CD8-positive, alpha-beta memory T cell (primary cell): Measurements from ENCODE around the gene VAV3. TPM values are rescaled to one million over a fixed set of nuclear protein-coding genes. Genes with fewer than 3 reads are reported as not detected.

Experiments used
- CTCF ChIA-PET: fragments of 350-600 bp; sonication (Branson Sonifier 250); formaldehyde crosslinking; loops from one replicate; lab custom pipeline; 2021; ENCODE audit warnings: antibody characterized with exemption; lab: Charles Lee
- POLR2A ChIA-PET: fragments of 350-600 bp; sonication (Branson Sonifier 250); formaldehyde crosslinking; loops from one replicate; lab custom pipeline; 2021; ENCODE audit warnings: antibody characterized with exemption; lab: Charles Lee
- DNase-seq, 5 donors: peaks; one replicate each; pipeline versions ENCODE4 v3.0.0 to v3.0.0-alpha.2; 2020 to 2022; ENCODE audit warnings: mixed read lengths in 1 of 5
- H3K27ac ChIP-seq: one replicate; pipeline ENCODE4 v1.7.0; 2013; ENCODE audit warnings: low read depth, mild to moderate bottlenecking, low read length, moderate library complexity
- H3K27me3 ChIP-seq: 2 replicates; pipeline ENCODE4 v1.7.0; 2013; ENCODE audit warnings: low read length, mild to moderate bottlenecking; ENCODE audit not compliant: insufficient read depth, poor library complexity, severe bottlenecking
- H3K36me3 ChIP-seq: 2 replicates; pipeline ENCODE4 v1.7.0; 2013; ENCODE audit warnings: mild to moderate bottlenecking, low read length, moderate library complexity; ENCODE audit not compliant: insufficient read depth
- H3K4me1 ChIP-seq: 2 replicates; pipeline ENCODE4 v1.7.0; 2013; ENCODE audit warnings: mild to moderate bottlenecking, low read length, moderate library complexity; ENCODE audit not compliant: insufficient read depth
- H3K4me3 ChIP-seq: 2 replicates; pipeline ENCODE4 v1.7.0; 2013; ENCODE audit warnings: mild to moderate bottlenecking, low read length
- H3K9me3 ChIP-seq: 2 replicates; pipeline ENCODE4 v1.7.0; 2013; ENCODE audit warnings: mild to moderate bottlenecking, low read length
- H3K27ac Mint-ChIP-seq, 8 donors: one replicate each; pipeline ENCODE4 v1.8.0; 2020 to 2021; ENCODE audit warnings: mixed read lengths in 8 of 8, mild to moderate bottlenecking in 6 of 8, inconsistent platforms in 3 of 8, moderate library complexity in 3 of 8
- H3K27me3 Mint-ChIP-seq, 2 donors: one replicate each; pipeline ENCODE4 v1.8.0; 2020 to 2021; ENCODE audit warnings: mixed read lengths in 2 of 2, mild to moderate bottlenecking in 1 of 2, moderate library complexity in 1 of 2
- H3K36me3 Mint-ChIP-seq, 3 donors: one replicate each; pipeline ENCODE4 v1.8.0; 2020 to 2021; ENCODE audit warnings: mixed read lengths in 3 of 3, inconsistent platforms in 1 of 3, mild to moderate bottlenecking in 1 of 3
- H3K4me1 Mint-ChIP-seq, 3 donors: one replicate each; pipeline ENCODE4 v1.8.0; 2020 to 2021; ENCODE audit warnings: mixed read lengths in 3 of 3, inconsistent platforms in 1 of 3, mild to moderate bottlenecking in 1 of 3
- H3K4me3 Mint-ChIP-seq, 7 donors: one replicate each; pipeline ENCODE4 v1.8.0; 2020 to 2021; ENCODE audit warnings: mixed read lengths in 7 of 7, mild to moderate bottlenecking in 6 of 7, moderate library complexity in 4 of 7, inconsistent platforms in 2 of 7
- H3K9me3 Mint-ChIP-seq, 5 donors: one replicate each; pipeline ENCODE4 v1.8.0; 2020 to 2022; ENCODE audit warnings: mixed read lengths in 5 of 5, mild to moderate bottlenecking in 3 of 5, moderate library complexity in 2 of 5, inconsistent platforms in 1 of 5
- polyA plus RNA-seq: library from polyadenylated mRNA; unstranded; fragments of 300-500 nt; fragmentation: Illumina TruSeq; gene quantifications from one replicate; pipeline ENCODE4 v1.2.3, GENCODE V29; 2021
- total RNA-seq, 2 experiments: library from RNA; stranded (reverse); gene quantifications; one replicate each; pipeline ENCODE4 v1.2.3, GENCODE V29; 2021

VAV3 gene
- total and polyA plus RNA-seq, 3 experiments from 2014 or later = 4.4 to 13.7 (median 4.7) TPM

- peaks cover 31 to 44% (median 37%) of the 10 kb centered on the region in 3 donors for H3K4me1 Mint-ChIP-seq
- no peaks in the 10 kb centered on the region for H3K27me3 ChIP-seq
- H3K36me3 ChIP-seq = no peaks in the 10 kb centered on the region
- peaks cover 0 to 2% (median 0%) of the 10 kb centered on the region in 5 donors for H3K9me3 Mint-ChIP-seq
- peak overlapping the region in 5 of 8 donors; percentile 26 to 85 (median 77) for H3K27ac Mint-ChIP-seq
- peak overlapping the region in 1 of 7 donors; percentile 15 for H3K4me3 Mint-ChIP-seq
- no peaks in the 10 kb centered on the region for H3K4me1 ChIP-seq
- ChIA-PET CTCF (no interaction called here), POLR2A (no interaction called here)
- no peak overlapping the region for H3K4me3 ChIP-seq
- H3K36me3 Mint-ChIP-seq = peaks cover 0 to 7% (median 3%) of the 10 kb centered on the region in 3 donors
- H3K27ac ChIP-seq = no peak overlapping the region
- no peaks in the 10 kb centered on the region for H3K9me3 ChIP-seq
- no peak for DNase-seq
- H3K27me3 Mint-ChIP-seq = no peaks in the 10 kb centered on the region
These were observed 52.3 kb downstream of the VAV3 start for GRCh38 chr1:107912656-107913055.

GRCh38 chr1:107900090-107900945 lies 64.7 kb downstream of the VAV3 start:
- no peak overlapping the region for H3K27ac ChIP-seq
- ChIA-PET POLR2A (no interaction called here), CTCF (interaction anchor here (0.9 kb wide), 1 partner anchor 118 kb away, joined by 3 read pairs; no protein-coding TSS in a partner anchor)
- Mint-ChIP-seq H3K4me1 (peaks cover 47 to 71% (median 54%) of the 10 kb centered on the region in 3 donors), H3K9me3 (no peaks in the 10 kb centered on the region), H3K4me3 (peak overlapping the region in 3 of 7 donors; percentile 6 to 25 (median 23)), H3K36me3 (no peaks in the 10 kb centered on the region), H3K27me3 (no peaks in the 10 kb centered on the region), H3K27ac (peak overlapping the region in 1 of 8 donors; percentile 49)
- H3K4me3 ChIP-seq = no peak overlapping the region
- H3K4me1 ChIP-seq = peaks cover 30% of the 10 kb centered on the region
- peak in 1 of 5 donors; percentile 13 for DNase-seq
- H3K9me3 ChIP-seq = no peaks in the 10 kb centered on the region
- H3K36me3 ChIP-seq = no peaks in the 10 kb centered on the region
- no peaks in the 10 kb centered on the region for H3K27me3 ChIP-seq

- peaks cover 30% of the 10 kb centered on the region for H3K4me1 ChIP-seq
- Mint-ChIP-seq H3K4me1 (peaks cover 51 to 75% (median 58%) of the 10 kb centered on the region in 3 donors), H3K27me3 (no peaks in the 10 kb centered on the region), H3K27ac (no peak overlapping the region), H3K36me3 (no peaks in the 10 kb centered on the region), H3K4me3 (peak overlapping the region in 2 of 7 donors; percentile 3 to 25), H3K9me3 (no peaks in the 10 kb centered on the region)
- ChIA-PET POLR2A (no interaction called here), CTCF (interaction anchor here (0.9 kb wide), 1 partner anchor 118 kb away, joined by 3 read pairs; no protein-coding TSS in a partner anchor)
- no peaks in the 10 kb centered on the region for H3K9me3 ChIP-seq
- H3K27ac ChIP-seq = no peak overlapping the region
- H3K4me3 ChIP-seq = no peak overlapping the region
- no peaks in the 10 kb centered on the region for H3K36me3 ChIP-seq
- no peaks in the 10 kb centered on the region for H3K27me3 ChIP-seq
- DNase-seq = no peak
These were observed 65.3 kb downstream of the VAV3 start for GRCh38 chr1:107899655-107900054.

- ChIA-PET CTCF (no interaction called here), POLR2A (no interaction called here)
- DNase-seq = peak in 1 of 5 donors; percentile 14
- Mint-ChIP-seq H3K27ac (peak overlapping the region in 6 of 8 donors; percentile 28 to 89 (median 80)), H3K4me1 (peaks cover 42 to 65% (median 53%) of the 10 kb centered on the region in 3 donors), H3K27me3 (no peaks in the 10 kb centered on the region), H3K4me3 (peak overlapping the region; percentile 20 to 65 (median 53)), H3K9me3 (peaks cover 0 to 3% (median 0%) of the 10 kb centered on the region in 5 donors), H3K36me3 (peaks cover 0 to 4% (median 3%) of the 10 kb centered on the region in 3 donors)
- Histone ChIP-seq H3K27me3 (no peaks in the 10 kb centered on the region), H3K4me3 (no peak overlapping the region), H3K36me3 (no peaks in the 10 kb centered on the region), H3K9me3 (no peaks in the 10 kb centered on the region), H3K27ac (no peak overlapping the region), H3K4me1 (peaks cover 30% of the 10 kb centered on the region)
These were observed 67.3 kb downstream of the VAV3 start for GRCh38 chr1:107897438-107898345.

GRCh38 chr1:107896936-107897335 lies 68.0 kb downstream of the VAV3 start:
- Mint-ChIP-seq H3K9me3 (peaks cover 0 to 3% (median 0%) of the 10 kb centered on the region in 5 donors), H3K4me1 (peaks cover 41 to 62% (median 53%) of the 10 kb centered on the region in 3 donors), H3K4me3 (peak overlapping the region; percentile 20 to 65 (median 53)), H3K36me3 (peaks cover 0 to 4% (median 3%) of the 10 kb centered on the region in 3 donors), H3K27ac (peak overlapping the region; percentile 35 to 89 (median 74)), H3K27me3 (no peaks in the 10 kb centered on the region)
- H3K9me3 ChIP-seq = no peaks in the 10 kb centered on the region
- H3K4me1 ChIP-seq = peaks cover 30% of the 10 kb centered on the region
- CTCF ChIA-PET = no interaction called here
- H3K27ac ChIP-seq = no peak overlapping the region
- no peaks in the 10 kb centered on the region for H3K27me3 ChIP-seq
- H3K4me3 ChIP-seq = no peak overlapping the region
- H3K36me3 ChIP-seq = no peaks in the 10 kb centered on the region
- no peak for DNase-seq
- POLR2A ChIA-PET = no interaction called here

GRCh38 chr1:107896401-107896800 lies 68.6 kb downstream of the VAV3 start:
- H3K27me3 ChIP-seq = no peaks in the 10 kb centered on the region
- peaks cover 41 to 62% (median 53%) of the 10 kb centered on the region in 3 donors for H3K4me1 Mint-ChIP-seq
- peaks cover 0 to 3% (median 0%) of the 10 kb centered on the region in 5 donors for H3K9me3 Mint-ChIP-seq
- CTCF ChIA-PET = no interaction called here
- POLR2A ChIA-PET = no interaction called here
- H3K4me1 ChIP-seq = peaks cover 30% of the 10 kb centered on the region
- H3K27ac ChIP-seq = no peak overlapping the region
- peak overlapping the region in 5 of 8 donors; percentile 21 to 70 (median 35) for H3K27ac Mint-ChIP-seq
- H3K36me3 ChIP-seq = no peaks in the 10 kb centered on the region
- no peak for DNase-seq
- H3K4me3 Mint-ChIP-seq = peak overlapping the region in 2 of 7 donors; percentile 22 to 29
- no peaks in the 10 kb centered on the region for H3K9me3 ChIP-seq
- H3K36me3 Mint-ChIP-seq = peaks cover 0 to 4% (median 3%) of the 10 kb centered on the region in 3 donors
- H3K27me3 Mint-ChIP-seq = no peaks in the 10 kb centered on the region
- no peak overlapping the region for H3K4me3 ChIP-seq

- Histone ChIP-seq H3K27ac (no peak overlapping the region), H3K9me3 (no peaks in the 10 kb centered on the region), H3K4me3 (no peak overlapping the region), H3K4me1 (peaks cover 29% of the 10 kb centered on the region), H3K27me3 (no peaks in the 10 kb centered on the region), H3K36me3 (no peaks in the 10 kb centered on the region)
- DNase-seq = no peak
- peaks cover 0 to 3% (median 0%) of the 10 kb centered on the region in 5 donors for H3K9me3 Mint-ChIP-seq
- H3K36me3 Mint-ChIP-seq = peaks cover 0 to 5% (median 4%) of the 10 kb centered on the region in 3 donors
- H3K4me1 Mint-ChIP-seq = peaks cover 41 to 58% (median 56%) of the 10 kb centered on the region in 3 donors
- CTCF ChIA-PET = no interaction called here
- H3K27me3 Mint-ChIP-seq = no peaks in the 10 kb centered on the region
- POLR2A ChIA-PET = no interaction called here
- peak overlapping the region in 3 of 7 donors; percentile 21 to 40 (median 22) for H3K4me3 Mint-ChIP-seq
- H3K27ac Mint-ChIP-seq = peak overlapping the region in 5 of 8 donors; percentile 21 to 70 (median 56)
These were observed 69.4 kb downstream of the VAV3 start for GRCh38 chr1:107895403-107896191.
